Hepatic stellate cell (primary cell): ENCODE data around the gene HPSE2.
"Not testable (repeated sequence)": the region's sequence is repeated elsewhere in the genome, so short reads cannot be mapped to it uniquely, and the experiment has no call there.

Experiments used
- DNase-seq: peaks from one replicate; pipeline ENCODE4 v3.0.0; 2011; ENCODE audit warnings: low spot score

Gene HPSE2

DNA sequence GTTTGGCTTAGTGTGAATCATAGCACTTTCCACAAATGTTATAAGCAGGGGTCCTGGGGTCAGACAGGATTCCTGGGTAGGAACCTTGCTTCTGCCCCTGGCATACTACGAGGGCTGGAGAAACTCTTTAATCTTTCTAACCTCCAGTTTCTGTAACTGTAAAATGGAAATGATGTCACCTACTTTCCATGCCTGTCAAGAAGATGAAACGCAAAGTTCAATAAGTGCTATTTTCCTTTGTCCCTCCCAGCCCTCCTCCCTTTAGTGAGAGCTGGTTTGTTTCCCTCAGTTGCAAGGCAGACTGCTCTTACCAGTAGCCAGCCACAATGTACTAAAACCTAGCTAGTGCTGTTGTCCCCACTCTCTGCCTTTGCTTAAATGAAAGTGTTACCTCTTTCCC is 671.8 kb downstream of the HPSE2 start:
- no peak for DNase-seq

DNA sequence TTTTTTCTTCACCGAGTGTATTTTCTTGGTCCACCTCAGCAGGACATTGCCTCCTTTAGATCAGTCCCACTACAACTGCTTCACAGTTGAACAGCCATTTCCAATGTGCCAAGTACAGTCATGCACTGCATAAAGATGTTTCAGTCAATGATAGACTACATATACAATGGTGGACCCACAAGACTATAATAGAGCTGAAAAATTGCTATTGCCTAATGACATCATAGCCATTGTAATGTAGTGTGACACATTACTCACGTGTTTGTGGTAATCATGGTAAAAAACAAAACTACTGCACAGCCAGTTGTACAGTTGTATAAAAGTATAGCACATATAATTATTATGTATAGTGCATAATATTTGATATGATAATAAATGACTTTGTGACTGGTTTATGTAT is 675.1 kb downstream of the HPSE2 start:
- no peak for DNase-seq

DNA sequence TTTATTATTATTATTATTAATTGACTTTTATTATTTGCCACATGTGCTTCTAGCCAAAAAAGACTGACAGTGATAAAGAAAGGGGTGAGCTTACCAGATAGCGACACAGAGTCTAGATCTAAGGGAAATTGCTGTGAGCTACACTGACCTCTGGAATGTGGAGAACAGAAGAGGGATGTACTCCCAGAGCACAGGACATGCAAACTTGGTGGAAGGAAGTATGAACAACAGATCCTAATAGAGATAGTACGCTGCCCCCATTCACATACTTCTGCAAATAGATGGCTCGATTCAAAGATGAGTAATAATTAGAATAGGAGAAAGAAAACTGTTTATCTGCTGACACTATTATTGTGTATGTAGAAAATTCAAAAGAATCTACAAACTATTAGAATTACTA is 679.6 kb downstream of the HPSE2 start:
- DNase-seq, result no peak

DNA sequence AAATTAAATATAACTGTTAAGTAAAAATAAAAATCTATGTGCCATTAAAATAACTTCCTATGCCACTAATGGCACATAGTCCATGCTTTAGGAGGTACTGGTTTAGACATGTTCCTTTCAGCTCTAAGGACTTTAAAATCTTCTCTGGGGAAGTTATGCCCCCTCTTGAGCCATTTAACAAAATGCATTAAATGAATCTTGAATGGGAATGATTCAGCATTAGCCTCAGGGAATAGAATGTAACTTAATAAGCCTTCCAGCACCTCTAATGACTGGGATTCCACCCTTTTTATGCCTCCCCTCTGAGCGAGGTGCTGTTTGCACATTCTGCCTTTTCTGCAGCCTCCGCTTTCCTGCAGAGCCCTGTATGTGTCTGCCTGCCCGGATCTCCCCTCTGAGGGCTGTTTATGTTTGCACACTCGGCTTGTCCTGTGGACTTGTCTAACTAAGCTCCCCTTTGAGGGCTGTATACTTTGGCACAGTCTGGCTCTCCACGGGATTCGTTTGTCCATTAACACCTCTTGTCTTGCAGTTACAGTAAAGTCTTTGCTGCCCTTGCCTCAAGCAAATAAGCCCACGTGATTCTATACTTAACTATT is 680.5 kb downstream of the HPSE2 start:
- DNase-seq, result no peak

DNA sequence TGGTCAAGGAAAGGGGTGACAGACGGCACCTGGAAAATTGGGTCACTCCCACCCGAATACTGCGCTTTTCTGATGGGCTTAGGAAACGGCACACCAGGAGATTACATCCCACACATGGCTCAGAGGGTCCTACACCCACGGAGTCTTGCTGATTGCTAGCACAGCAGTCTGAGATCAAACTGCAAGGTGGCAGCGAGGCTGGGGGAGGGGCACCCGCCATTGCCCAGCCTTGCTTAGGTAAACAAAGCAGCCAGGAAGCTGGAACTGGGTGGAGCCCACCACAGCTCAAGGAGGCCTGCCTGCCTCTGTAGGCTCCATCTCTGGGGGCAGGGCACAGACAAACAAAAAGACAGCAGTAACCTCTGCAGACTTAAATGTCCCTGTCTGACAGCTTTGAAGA is 694.1 kb downstream of the HPSE2 start:
- DNase-seq, result not testable (repeated sequence)

DNA sequence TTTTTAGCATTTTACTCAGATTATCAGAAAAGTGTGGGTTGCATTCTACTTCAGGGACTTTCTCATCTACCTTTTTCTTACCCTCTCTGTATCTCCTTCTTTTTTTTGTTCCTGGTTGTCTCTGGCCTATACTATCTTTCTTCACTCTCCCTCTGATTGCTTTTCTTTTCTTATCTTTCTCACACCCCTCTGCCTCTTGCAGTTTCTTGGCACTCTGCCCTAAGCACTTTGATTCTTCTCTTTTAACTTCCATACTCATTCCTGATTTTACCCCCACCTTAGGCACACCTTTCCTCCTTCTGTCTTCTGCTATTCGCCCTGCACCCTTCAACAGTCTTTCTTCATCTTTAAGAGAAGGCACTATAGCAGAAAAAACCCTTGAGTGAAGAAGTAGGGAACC is 696.1 kb downstream of the HPSE2 start:
- DNase-seq, result no peak

DNA sequence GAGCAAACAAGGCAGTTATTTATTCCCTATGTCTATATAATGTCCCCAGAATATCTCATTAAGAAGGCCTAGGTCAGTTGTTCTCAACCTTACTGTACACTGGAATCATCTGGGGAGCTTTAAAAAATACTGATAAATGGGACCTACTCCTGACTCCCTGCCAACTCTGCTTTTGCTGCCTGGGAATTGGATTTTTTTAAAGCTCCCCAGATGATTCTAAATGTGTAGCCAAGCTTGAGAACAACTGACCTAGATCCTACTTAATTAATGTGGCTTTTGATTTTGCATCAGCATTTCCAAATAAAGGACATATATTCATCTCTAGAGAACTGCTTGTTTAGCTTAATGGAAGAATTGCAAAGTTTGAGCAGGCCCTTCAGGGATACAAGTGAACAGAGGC is 697.2 kb downstream of the HPSE2 start:
- DNase-seq, result no peak

DNA sequence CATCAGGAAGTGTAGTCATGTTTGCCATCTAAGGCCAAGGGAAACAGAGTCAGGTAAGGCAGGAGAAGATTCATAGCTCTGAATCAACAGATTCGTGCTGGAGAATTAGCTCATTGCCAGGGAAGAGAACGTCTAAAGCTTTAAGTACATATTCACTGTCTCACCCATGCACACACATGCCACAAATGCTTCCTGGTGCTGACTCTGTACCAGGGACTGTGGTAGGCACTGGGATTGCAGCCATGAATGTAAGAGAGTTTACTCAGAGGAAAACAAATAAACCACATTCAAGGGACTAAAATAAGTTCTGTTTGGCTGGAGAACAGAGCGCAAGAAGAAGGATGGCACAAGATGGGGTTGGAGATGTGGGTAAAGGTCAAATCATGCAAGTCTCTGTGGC is 699.1 kb downstream of the HPSE2 start:
- DNase-seq, result no peak

DNA sequence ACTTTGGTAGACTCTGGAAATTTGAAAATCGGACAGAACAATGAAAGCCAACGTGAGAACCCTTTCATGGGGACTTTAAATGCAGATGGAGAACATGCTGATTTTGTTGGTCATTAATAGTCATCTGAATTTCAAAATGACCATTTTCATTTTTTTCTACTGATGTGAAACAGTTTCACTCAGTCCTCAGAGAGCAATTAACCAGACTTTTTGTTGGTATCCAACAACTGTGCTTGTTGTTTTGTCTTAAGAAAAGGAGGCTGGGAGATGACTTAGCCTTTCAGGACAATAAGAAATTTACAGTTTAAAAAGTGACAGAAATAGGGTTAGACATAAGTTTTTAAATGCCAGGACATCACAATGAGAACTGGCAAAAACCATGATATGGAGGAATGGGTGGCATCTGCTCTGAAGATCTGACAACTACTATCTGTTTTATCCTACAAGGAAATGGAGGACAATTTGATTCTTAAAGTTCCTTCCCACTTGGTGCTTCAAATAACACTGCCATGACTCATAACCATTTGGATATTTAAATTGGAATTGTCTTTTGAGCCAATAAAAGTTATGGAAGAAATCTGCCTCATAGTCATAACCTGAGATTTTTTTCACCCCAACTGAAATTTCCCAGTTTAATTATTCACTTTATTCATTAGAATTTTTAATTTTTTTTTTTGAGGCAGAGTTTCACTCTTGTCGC is 701.8 kb downstream of the HPSE2 start:
- DNase-seq, result no peak

DNA sequence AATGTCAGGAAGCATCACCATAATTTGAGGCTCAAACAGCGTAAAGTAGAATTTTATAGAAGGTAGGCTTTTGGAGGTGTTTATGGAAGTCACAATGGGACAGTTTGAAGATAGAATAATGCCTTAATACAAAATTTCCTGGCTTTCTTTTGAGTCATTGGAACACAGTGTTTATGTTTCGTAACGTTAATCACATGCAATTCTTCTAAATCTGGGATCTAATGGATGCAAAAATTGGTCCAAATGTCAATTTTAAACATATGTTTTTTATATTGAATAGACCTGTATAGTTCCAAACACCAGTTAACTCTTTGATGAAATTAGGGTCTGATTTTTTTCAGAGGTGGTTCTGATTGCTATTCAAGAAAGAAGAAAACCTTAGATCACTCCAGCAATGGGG is 702.4 kb downstream of the HPSE2 start:
- no peak for DNase-seq

DNA sequence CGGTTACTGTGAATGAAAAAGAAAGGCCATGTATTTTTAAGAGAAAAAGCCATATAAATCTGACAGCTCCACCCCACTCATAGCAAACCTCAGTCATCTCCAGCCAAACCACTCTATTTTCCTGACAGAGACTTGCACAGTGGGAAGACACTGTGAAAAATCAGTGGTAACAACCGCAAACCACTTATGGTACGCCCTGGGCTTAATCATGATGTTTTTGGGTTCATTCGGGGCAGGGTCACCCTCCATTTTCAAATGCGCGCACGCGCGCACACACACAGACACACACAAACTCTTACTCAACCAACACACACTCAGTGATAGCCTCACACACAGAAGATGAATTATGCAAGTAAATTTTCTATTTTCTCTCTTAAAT is 706.9 kb downstream of the HPSE2 start:
- DNase-seq, result no peak

DNA sequence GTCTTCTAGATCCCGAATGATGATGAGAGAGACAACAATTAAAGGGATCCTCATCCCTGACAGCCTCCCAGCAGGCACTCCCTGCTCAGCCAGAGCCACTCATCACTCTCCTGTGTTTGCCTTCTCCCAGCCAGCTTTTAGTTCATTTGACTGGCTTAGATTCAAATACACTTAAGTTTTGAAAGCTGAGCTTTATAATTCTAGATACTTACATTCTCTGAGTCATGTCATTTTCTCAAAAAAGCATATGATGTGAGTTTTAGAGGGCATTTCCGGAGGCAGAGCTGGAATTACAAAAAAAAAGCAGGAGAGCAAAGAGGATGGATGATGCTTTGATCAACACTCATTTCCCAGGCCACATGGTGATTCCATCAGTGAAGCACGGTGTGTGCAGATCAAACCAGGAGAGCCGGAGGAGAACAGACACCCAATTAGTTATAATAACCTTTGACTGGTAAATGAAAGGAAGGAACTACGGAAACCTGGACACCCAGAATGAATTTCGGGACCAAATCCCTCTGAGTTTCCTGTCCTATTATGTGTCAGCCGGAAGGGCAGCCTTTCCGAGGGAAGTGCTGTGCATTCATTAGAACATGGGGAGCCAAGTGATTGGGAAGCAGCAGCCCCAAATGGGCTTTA is 707.4 kb downstream of the HPSE2 start:
- no peak for DNase-seq

DNA sequence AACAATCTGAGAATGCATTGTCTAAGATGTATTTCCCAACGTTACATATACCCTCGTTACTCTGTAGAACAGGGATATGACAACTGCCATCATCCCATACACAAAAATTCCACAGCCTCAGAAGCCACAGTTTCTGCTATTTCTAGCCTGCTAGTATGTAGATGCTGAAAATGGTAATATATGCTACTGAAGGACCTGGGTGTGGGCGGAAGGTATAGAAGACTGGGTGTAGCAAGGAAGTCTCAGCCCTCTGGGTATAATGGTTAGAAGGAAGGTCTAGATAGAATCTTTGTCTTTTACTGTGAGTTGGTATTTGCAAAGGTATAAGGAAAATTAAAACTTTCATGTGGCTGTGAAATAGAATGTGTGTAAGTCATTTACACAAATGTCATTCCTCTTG is 709.7 kb downstream of the HPSE2 start:
- no peak for DNase-seq

DNA sequence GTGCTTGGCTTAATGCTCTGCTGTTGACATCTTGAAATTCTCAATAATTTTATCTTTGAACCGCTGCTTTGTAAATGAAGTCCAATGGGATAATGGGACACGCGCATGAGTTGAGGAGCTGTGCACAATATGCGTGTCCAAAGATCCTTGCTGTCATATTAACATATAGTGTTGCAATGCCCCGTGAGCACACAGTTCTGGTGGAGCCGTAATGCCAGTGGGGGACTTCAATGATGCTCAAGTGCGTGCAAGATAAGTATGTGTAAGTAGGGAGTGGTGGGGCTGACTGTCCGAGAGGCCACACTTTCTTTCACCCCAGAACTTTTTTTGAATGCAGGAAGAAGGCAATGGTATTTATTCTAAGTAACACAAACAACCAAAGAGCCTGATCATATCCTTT is 711.5 kb downstream of the HPSE2 start:
- DNase-seq, result no peak

DNA sequence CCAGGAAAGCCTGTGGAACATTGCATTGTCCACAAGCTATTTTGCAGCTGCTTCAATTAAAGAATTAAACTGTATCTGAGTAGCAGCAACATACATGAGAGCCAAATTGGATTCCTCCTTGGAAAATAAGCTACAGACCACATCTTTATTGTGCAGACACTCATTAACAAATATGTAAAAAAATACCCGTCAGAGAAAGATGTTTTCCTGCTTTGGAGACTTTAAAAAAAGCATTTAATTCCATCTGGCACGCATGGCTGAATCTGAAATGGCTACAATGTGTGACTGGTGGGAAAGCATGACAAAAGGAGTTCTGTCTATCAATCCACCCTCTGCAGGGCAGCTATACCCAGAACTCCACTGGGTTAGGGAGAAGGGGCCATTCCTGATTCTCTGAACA is 715.8 kb downstream of the HPSE2 start:
- DNase-seq, result no peak

DNA sequence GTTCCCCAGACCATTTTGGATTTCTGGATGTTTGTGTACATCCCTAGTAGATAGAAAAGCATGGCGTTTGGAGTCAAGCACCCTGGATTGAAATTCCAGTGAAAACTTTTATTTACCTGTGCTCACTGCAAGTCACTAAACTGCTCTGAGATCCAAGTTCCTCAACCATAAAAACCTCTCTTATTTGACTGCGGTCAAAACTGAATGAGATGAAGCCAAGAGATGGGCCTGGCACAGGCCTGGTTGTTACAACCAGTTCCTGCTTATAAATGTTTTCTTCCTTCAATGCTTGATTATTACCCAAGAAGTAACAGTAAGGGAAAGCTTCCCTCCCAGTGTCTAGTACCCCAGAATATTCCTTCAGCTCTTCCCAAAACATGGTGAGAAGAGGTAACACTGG is 718.0 kb downstream of the HPSE2 start:
- no peak for DNase-seq

DNA sequence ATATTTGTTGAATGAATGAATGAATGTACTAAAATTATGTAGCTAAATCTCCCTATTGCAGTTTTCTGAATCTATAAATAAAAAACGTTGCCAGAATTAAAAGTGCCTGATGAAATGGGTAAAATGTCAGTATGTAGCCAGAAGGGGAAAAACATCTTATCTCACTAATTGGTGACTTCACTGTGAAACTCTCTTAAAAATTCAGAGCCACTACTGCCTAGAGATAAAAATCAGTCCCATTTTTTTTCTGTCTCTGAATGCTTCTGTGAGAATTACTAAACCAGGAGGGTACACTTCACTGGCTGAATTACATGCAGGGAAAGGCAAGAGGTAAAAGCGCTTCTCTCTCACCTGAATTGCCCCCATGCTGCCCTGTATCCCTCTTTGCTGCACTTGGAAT is 719.3 kb downstream of the HPSE2 start:
- DNase-seq, result no peak

DNA sequence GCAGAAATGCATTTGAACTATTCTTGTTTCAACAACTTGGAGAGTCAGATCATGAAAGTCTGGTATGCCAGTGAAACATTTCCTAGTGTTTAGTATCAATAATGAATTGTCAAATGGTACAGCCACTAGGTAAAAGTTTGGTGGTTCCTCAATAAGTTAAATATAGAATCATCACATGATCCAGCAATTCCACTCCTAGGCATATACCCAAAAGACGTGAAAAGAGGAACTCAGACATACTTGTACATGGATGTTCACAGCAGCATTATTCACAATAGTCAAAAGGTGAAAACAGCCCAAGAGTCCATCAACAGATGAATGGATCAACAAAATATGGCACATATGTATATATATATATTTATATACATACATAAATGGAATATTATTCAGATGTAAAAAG is 721.9 kb downstream of the HPSE2 start:
- no peak for DNase-seq

DNA sequence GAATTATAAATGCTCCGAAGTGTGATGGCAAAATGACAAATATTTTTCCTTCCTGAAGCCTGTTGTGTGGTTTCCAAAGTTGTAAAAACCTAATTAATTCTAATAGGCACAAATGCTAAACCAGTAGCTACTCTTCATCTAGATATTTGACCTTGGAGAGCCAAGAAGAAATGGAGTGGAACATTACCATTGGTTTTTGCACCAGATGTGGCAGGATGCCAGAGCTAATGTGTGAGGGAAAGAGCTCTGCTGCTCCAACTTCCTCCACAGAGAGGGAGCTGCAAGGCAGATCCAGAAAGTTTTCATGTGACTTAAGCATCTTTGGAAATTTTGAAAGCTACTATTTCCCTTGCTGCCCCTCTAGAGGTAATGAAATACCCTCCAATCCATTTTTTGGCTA is 723.8 kb downstream of the HPSE2 start:
- DNase-seq, result no peak

DNA sequence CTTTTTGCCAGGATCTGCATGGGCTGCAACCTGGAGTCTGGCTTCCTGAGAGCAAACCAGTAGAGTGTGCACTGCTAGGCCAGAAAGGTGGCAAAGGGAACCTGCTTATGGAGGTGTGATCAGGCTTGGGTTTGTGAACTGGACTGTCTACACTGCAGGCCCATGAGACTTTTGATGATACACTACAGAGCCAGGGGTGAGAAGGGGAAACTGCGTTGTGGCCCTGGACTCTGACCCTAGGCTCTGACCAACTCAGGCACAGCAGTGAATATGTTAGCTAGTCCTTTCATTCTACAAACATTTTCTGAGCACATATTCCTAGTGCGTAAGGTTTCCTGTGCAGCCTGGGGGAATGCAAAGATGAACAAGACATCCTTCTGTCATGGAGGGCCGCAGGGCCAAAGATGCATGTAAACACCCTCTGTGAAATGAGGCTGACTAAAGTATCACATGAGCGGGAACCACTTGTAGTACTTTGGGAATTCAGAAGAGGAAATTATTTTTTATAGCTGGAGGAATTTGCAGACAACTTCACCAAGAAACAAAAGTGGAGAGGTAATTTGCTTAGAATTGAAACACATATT is 725.1 kb downstream of the HPSE2 start:
- no peak for DNase-seq

DNA sequence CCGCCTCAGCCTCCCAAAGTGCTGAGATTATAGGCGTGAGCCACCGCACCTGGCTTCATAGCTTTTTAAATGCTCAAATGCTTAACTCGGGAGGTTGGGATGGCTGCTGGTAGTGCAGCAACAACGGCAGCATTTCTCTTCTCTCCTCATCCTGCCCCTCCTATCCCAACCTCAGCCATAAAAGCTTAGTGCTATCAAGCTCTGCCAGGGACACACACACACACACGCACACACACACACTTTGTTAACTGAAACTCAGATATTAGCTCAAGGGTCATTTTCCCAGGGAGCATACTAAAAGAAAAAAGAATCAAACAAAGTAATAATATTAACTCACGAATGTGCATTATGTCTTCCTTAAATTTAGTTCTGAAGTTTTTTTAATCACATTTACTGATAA is 725.9 kb downstream of the HPSE2 start:
- DNase-seq, result no peak

DNA sequence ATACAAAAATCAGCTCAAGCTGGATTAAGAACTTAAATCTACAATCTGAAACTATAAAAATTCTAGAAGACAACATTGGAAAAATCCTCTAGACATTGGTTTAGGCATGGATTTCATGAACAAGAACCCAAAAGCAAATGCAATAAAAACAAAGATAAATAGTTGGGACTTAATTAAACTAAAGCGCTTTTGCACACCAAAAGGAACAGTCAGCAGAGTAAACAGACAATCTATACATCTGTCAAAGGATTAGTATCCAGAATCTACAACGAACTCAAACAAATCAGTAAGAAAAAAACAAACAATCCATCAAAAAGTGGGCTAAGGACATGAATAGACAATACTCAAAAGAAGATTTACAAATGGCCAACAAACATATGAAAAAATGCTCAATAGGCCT is 733.1 kb downstream of the HPSE2 start:
- DNase-seq, result not testable (repeated sequence)

DNA sequence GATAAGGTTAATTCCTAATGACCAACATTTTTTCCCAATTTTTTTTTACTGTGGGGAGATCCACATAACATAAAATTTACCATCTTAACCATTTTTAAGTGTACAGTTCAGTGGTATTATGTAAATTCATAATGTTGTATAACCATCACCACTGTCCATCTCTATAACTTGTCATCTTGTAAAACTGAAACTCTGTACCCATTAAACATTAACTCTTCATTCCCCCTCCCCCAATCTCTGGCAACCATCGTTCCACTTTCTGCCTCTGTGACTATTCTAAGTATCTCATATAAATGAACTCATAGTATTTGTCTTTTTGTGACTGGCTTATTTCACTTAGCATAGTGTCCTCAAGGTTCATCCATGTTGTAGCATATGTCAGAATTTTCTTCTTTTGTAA is 742.9 kb downstream of the HPSE2 start:
- DNase-seq, result no peak
